H1 (cell line): Measurements from ENCODE around the gene CTXN3. TPM values are rescaled to one million over a fixed set of nuclear protein-coding genes. Genes with fewer than 3 reads are reported as not detected.

ENCODE experiments used
- CBX5 ChIP-seq: fragments of 300-800, 300-1000 bp; sonication (generic); IDR thresholded peaks from 2 replicates; pipeline ENCODE4 v1.7.1; 2016; ENCODE audit warnings: antibody characterized with exemption, low read length, low read depth
- CHD2 ChIP-seq: IDR thresholded peaks from 2 replicates; pipeline ENCODE4 v1.6.1; 2012; ENCODE audit warnings: low read length, improper control_type of control experiment
- CHD7 ChIP-seq: fragments of 300-600 bp; sonication (generic); IDR thresholded peaks from 2 replicates; pipeline ENCODE4 v1.7.1; 2012; ENCODE audit warnings: low read length, moderate library complexity, mild to moderate bottlenecking, inconsistent platforms; ENCODE audit not compliant: insufficient replicate concordance
- FOSL1 ChIP-seq: IDR thresholded peaks from 2 replicates; pipeline ENCODE4 v1.6.1; 2011; ENCODE audit warnings: mild to moderate bottlenecking, low read depth, low read length, moderate library complexity; ENCODE audit not compliant: insufficient read depth
- HDAC6 ChIP-seq: IDR thresholded peaks from one replicate; pipeline ENCODE4 v1.7.1; 2012; ENCODE audit warnings: low read depth, mild to moderate bottlenecking, inconsistent platforms, low read length, moderate library complexity
- KDM1A ChIP-seq: fragments of 200-600, 300-600 bp; sonication (generic); IDR thresholded peaks from 2 replicates; pipeline ENCODE4 v1.7.1; 2016; ENCODE audit warnings: mild to moderate bottlenecking, low read length, borderline replicate concordance
- RAD21 ChIP-seq, 2 experiments: IDR thresholded peaks in 1 of 2; conservative IDR thresholded peaks in 1 of 2; 2 replicates each; pipeline ENCODE4 v1.6.1; 2011; ENCODE audit warnings: low read depth in 2 of 2, low read length in 2 of 2, improper control_type of control experiment in 1 of 2, inconsistent platforms in 1 of 2, mild to moderate bottlenecking in 1 of 2, moderate library complexity in 1 of 2
- RXRA ChIP-seq: IDR thresholded peaks from 2 replicates; pipeline ENCODE4 v1.6.1; 2011; ENCODE audit warnings: low read depth, mild to moderate bottlenecking, low read length, moderate library complexity; ENCODE audit not compliant: insufficient read depth
- TBP ChIP-seq: IDR thresholded peaks from 2 replicates; pipeline ENCODE4 v1.6.1; 2011; ENCODE audit warnings: low read depth, low read length, improper control_type of control experiment
- TEAD4 ChIP-seq: IDR thresholded peaks from 2 replicates; pipeline ENCODE4 v1.6.1; 2012; ENCODE audit warnings: low read depth, low read length, inconsistent platforms, mixed read lengths
- polyA plus RNA-seq, 7 experiments: library from polyadenylated mRNA; depleted of rRNA in 3 of 7; stranded (reverse) in 5 of 7; unstranded in 2 of 7; fragments of >200 nt in 5 of 7; fragments of 200-250 nt in 2 of 7; gene quantifications; 1 replicate in 5 of 7; 2 replicates in 1 of 7; 4 replicates in 1 of 7; pipeline versions ENCODE4 v1.2.1 to v1.2.3, GENCODE V29; 2011 to 2013; ENCODE audit warnings: missing spikeins in 2 of 7, mixed read lengths in 2 of 7
- total RNA-seq: library from RNA; stranded (reverse); fragmentation: NEBNext Ultra II Directional; extraction: Animal tissue kit (Norgen Biotek cat#: 25700); gene quantifications from 2 replicates; pipeline ENCODE4 v1.2.1, GENCODE V29; 2021
- TF ChIP-seq, protein P1 (sequence below): IDR thresholded peaks from 2 replicates; pipeline ENCODE4 v1.6.1; 2012; ENCODE audit warnings: inconsistent platforms

Gene CTXN3
- total and polyA plus RNA-seq, 2 of the 8 experiments (the other 6 are each of a cell fraction or from before 2014, with no cell fraction given): 0.05 TPM; not detected in 1

GRCh38 chr5:127599320-127599719 is 49.6 kb upstream of the CTXN3 start (continued):
- no peak for TF ChIP-seq CHD7
- no peak for TF ChIP-seq RXRA
- TF ChIP-seq HDAC6: no peak
- TF ChIP-seq TEAD4: no peak
- TF ChIP-seq FOSL1: no peak
- no peak for TF ChIP-seq CBX5
- no peak for TF ChIP-seq TBP
- TF ChIP-seq KDM1A: no peak
- TF ChIP-seq CHD2: no peak
- TF ChIP-seq, protein P1, sequence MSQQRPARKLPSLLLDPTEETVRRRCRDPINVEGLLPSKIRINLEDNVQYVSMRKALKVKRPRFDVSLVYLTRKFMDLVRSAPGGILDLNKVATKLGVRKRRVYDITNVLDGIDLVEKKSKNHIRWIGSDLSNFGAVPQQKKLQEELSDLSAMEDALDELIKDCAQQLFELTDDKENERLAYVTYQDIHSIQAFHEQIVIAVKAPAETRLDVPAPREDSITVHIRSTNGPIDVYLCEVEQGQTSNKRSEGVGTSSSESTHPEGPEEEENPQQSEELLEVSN: no peak
- no peak for TF ChIP-seq RAD21 (IDR thresholded peaks at IDR 0.05 in 1 of 2, conservative IDR thresholded peaks at IDR 0.05 in 1 of 2; ENCODE audit: low read depth in 2 of 2, low read length in 2 of 2)
